Neural crest cell (in vitro differentiated cells): Measurements from ENCODE around the gene ZNF280C. TPM values are rescaled to one million over a fixed set of nuclear protein-coding genes. Genes with fewer than 3 reads are reported as not detected.

Source experiments
- DNase-seq: peaks from one replicate; pipeline ENCODE4 v3.0.0; 2021; ENCODE audit warnings: low read depth, mixed read lengths, low spot score
- H3K27ac Mint-ChIP-seq: one replicate; pipeline ENCODE4 v1.8.0; 2021; ENCODE audit warnings: mild to moderate bottlenecking, mixed read lengths; ENCODE audit not compliant: unreplicated experiment
- H3K27me3 Mint-ChIP-seq: 2 replicates; pipeline ENCODE4 v1.8.0; 2021; ENCODE audit warnings: low read depth, mild to moderate bottlenecking, mixed read lengths
- H3K36me3 Mint-ChIP-seq: 2 replicates; pipeline ENCODE4 v1.8.0; 2021; ENCODE audit warnings: low read depth, mild to moderate bottlenecking, mixed read lengths
- H3K4me1 Mint-ChIP-seq: 2 replicates; pipeline ENCODE4 v1.8.0; 2021; ENCODE audit warnings: mixed read lengths
- H3K4me3 Mint-ChIP-seq: one replicate; pipeline ENCODE4 v1.8.0; 2021; ENCODE audit warnings: mild to moderate bottlenecking, mixed read lengths
- H3K9me3 Mint-ChIP-seq: 2 replicates; pipeline ENCODE4 v1.8.0; 2021; ENCODE audit warnings: mixed read lengths
- total RNA-seq: library from RNA; stranded (reverse); gene quantifications from 2 replicates; pipeline ENCODE4 v1.2.1, GENCODE V29; 2021
- TF ChIP-seq, protein P1 (sequence below): fragments of 200-600 bp; sonication (generic); conservative IDR thresholded peaks from 2 replicates; pipeline ENCODE4 v1.5.0; 2021; ENCODE audit warnings: antibody characterized with exemption, mild to moderate bottlenecking

Gene ZNF280C
- total RNA-seq, 1 donor from 2014 or later = 21.8 TPM

- Mint-ChIP-seq H3K4me3 (no peak overlapping the region), H3K27ac (no peak overlapping the region), H3K9me3 (no peaks in the 10 kb centered on the region), H3K4me1 (no peaks in the 10 kb centered on the region), H3K36me3 (peaks cover 13% of the 10 kb centered on the region), H3K27me3 (no peaks in the 10 kb centered on the region)
- no peak for DNase-seq
- TF ChIP-seq, protein P1, sequence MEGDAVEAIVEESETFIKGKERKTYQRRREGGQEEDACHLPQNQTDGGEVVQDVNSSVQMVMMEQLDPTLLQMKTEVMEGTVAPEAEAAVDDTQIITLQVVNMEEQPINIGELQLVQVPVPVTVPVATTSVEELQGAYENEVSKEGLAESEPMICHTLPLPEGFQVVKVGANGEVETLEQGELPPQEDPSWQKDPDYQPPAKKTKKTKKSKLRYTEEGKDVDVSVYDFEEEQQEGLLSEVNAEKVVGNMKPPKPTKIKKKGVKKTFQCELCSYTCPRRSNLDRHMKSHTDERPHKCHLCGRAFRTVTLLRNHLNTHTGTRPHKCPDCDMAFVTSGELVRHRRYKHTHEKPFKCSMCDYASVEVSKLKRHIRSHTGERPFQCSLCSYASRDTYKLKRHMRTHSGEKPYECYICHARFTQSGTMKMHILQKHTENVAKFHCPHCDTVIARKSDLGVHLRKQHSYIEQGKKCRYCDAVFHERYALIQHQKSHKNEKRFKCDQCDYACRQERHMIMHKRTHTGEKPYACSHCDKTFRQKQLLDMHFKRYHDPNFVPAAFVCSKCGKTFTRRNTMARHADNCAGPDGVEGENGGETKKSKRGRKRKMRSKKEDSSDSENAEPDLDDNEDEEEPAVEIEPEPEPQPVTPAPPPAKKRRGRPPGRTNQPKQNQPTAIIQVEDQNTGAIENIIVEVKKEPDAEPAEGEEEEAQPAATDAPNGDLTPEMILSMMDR = no peak
Measured at GRCh38 chrX:130228871-130229270, 39.8 kb downstream of the ZNF280C start.

DNA sequence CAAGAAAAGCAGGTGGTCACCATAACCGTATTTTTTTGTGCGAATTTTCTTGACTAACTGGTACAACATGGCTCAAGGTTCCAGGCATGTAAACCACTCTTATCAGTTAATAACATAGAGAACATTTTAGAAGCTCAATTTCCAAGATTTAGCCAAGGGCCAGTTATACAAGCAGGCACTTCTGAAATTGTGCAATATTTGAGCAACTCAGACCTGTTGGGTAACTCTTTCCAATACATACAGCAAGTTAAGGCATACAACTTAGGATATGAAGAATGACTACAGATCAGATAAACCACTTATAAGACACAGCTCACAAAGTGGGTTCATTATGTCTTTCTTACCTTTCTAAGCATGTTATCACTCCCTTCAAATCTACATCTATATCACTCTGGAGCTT, 43.9 kb downstream of the ZNF280C start:
- TF ChIP-seq, protein P1 = no peak
- Mint-ChIP-seq H3K4me1 (no peaks in the 10 kb centered on the region), H3K4me3 (no peak overlapping the region), H3K27me3 (no peaks in the 10 kb centered on the region), H3K36me3 (peaks cover 7% of the 10 kb centered on the region), H3K27ac (no peak overlapping the region), H3K9me3 (no peaks in the 10 kb centered on the region)
- DNase-seq = no peak

- Mint-ChIP-seq H3K36me3 (peaks cover 32% of the 10 kb centered on the region), H3K4me3 (no peak overlapping the region), H3K9me3 (peaks cover 12% of the 10 kb centered on the region), H3K4me1 (peaks cover 5% of the 10 kb centered on the region), H3K27me3 (no peaks in the 10 kb centered on the region), H3K27ac (no peak overlapping the region)
- no peak for DNase-seq
- TF ChIP-seq, protein P1 = no peak
Measured at GRCh38 chrX:130216320-130216719, 52.4 kb downstream of the ZNF280C start.

DNA sequence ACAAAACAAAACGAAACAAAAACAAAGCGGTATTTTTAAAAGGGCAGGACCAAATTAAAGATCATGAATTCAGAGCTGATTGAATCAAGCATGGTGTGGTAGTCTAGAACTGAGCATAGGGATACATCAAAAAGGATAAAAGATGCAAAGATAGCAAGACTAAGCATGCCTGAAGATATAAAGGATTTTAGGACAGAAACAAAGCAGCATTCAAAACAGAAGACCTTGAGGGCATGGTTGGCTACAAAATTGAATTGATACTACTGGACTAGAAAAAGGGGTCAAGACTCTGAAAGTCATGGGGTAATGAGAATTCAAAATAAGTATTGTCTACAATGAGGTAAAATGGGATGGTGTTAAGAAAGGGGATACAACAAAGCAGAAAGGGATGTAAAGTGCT, 55.3 kb downstream of the ZNF280C start:
- peaks cover 36% of the 10 kb centered on the region for H3K36me3 Mint-ChIP-seq
- no peak for DNase-seq
- H3K4me1 Mint-ChIP-seq = peaks cover 5% of the 10 kb centered on the region
- no peak overlapping the region for H3K27ac Mint-ChIP-seq
- TF ChIP-seq, protein P1 = no peak
- no peaks in the 10 kb centered on the region for H3K27me3 Mint-ChIP-seq
- H3K4me3 Mint-ChIP-seq = no peak overlapping the region
- H3K9me3 Mint-ChIP-seq = peaks cover 12% of the 10 kb centered on the region

- H3K36me3 Mint-ChIP-seq = peaks cover 39% of the 10 kb centered on the region
- no peak overlapping the region for H3K27ac Mint-ChIP-seq
- DNase-seq = no peak
- TF ChIP-seq, protein P1 = no peak
- no peaks in the 10 kb centered on the region for H3K27me3 Mint-ChIP-seq
- peaks cover 5% of the 10 kb centered on the region for H3K4me1 Mint-ChIP-seq
- no peak overlapping the region for H3K4me3 Mint-ChIP-seq
- peaks cover 12% of the 10 kb centered on the region for H3K9me3 Mint-ChIP-seq
Measured at GRCh38 chrX:130212371-130212770, 56.3 kb downstream of the ZNF280C start.
